CD14-positive monocyte (primary cell): ENCODE results near the gene BICDL1. TPM values are rescaled to one million over a fixed set of nuclear protein-coding genes. Genes with fewer than 3 reads are reported as not detected.
A peak's percentile ranks its signal among the peaks of the same experiment; 100 is the strongest.

Experiments
- DNase-seq, 3 donors: peaks; one replicate each; pipeline ENCODE4 v3.0.0-alpha.2; 2011 to 2022
- H2AFZ ChIP-seq: 2 replicates; pipeline ENCODE4 v1.6.0; 2012; ENCODE audit warnings: mild to moderate bottlenecking, low read depth, low read length, inconsistent platforms; ENCODE audit not compliant: insufficient read depth, poor library complexity, severe bottlenecking
- H3K27ac ChIP-seq, 2 donors: 1 replicate in 1 of 2; 2 replicates in 1 of 2; pipeline ENCODE4 v1.5.1; 2012 to 2013; ENCODE audit warnings: low read length in 2 of 2, control low read depth in 1 of 2, inconsistent platforms in 1 of 2, low read depth in 1 of 2, mild to moderate bottlenecking in 1 of 2
- H3K27me3 ChIP-seq, 2 donors: one replicate each; pipeline versions ENCODE4 v1.6.0 to v1.6.1; 2011 to 2013; ENCODE audit warnings: low read length in 2 of 2; ENCODE audit not compliant: control insufficient read depth in 2 of 2, insufficient read depth in 2 of 2
- H3K36me3 ChIP-seq, 2 donors: replicated peaks in 1 of 2; 1 replicate in 1 of 2; 2 replicates in 1 of 2; pipeline versions ENCODE4 v1.5.1 to v1.6.1; 2012 to 2013; ENCODE audit warnings: low read length in 2 of 2, control low read depth in 1 of 2, inconsistent platforms in 1 of 2, mild to moderate bottlenecking in 1 of 2; ENCODE audit not compliant: insufficient read depth in 2 of 2, control insufficient read depth in 1 of 2
- H3K4me1 ChIP-seq, 2 donors: 1 replicate in 1 of 2; 2 replicates in 1 of 2; pipeline versions ENCODE4 v1.5.1 to v1.6.1; 2012 to 2013; ENCODE audit warnings: low read length in 2 of 2, control low read depth in 1 of 2, inconsistent platforms in 1 of 2, mild to moderate bottlenecking in 1 of 2, moderate library complexity in 1 of 2; ENCODE audit not compliant: insufficient read depth in 2 of 2, control insufficient read depth in 1 of 2
- H3K4me2 ChIP-seq: replicated peaks from 2 replicates; pipeline ENCODE3; 2012; ENCODE audit warnings: low read length, moderate library complexity, mild to moderate bottlenecking; ENCODE audit not compliant: poor library complexity, severe bottlenecking; ENCODE audit errors: extremely low read depth
- H3K4me3 ChIP-seq, 3 experiments: fragments of 200-600 bp in 1 of 3; sonication (generic) in 1 of 3; replicated peaks in 1 of 3; 1 replicate in 2 of 3; 2 replicates in 1 of 3; pipeline ENCODE4 v1.5.1; 2011 to 2013; ENCODE audit warnings: low read length in 3 of 3, mild to moderate bottlenecking in 3 of 3, control low read depth in 2 of 3, low read depth in 2 of 3, inconsistent platforms in 1 of 3, moderate library complexity in 1 of 3
- H3K79me2 ChIP-seq: 2 replicates; pipeline ENCODE4 v1.6.0; 2012; ENCODE audit warnings: mild to moderate bottlenecking, control low read depth, inconsistent platforms, low read length, moderate library complexity; ENCODE audit not compliant: insufficient read depth
- H3K9ac ChIP-seq: 2 replicates; pipeline ENCODE4 v1.6.0; 2017; ENCODE audit warnings: low read length, mild to moderate bottlenecking; ENCODE audit not compliant: insufficient read depth, poor library complexity, severe bottlenecking
- H3K9me3 ChIP-seq, 2 donors: replicated peaks in 1 of 2; 1 replicate in 1 of 2; 2 replicates in 1 of 2; pipeline versions ENCODE4 v1.5.1 to v1.6.1; 2012 to 2013; ENCODE audit warnings: low read length in 2 of 2, control low read depth in 1 of 2; ENCODE audit not compliant: control insufficient read depth in 1 of 2, insufficient read depth in 1 of 2
- H4K20me1 ChIP-seq: 2 replicates; pipeline ENCODE4 v1.6.0; 2012; ENCODE audit warnings: mild to moderate bottlenecking, low read length, control low read depth, moderate library complexity; ENCODE audit not compliant: insufficient read depth
- H3K27ac Mint-ChIP-seq, 7 donors: one replicate each; pipeline ENCODE4 v1.8.0; 2020; ENCODE audit warnings: mild to moderate bottlenecking in 7 of 7, mixed read lengths in 7 of 7, moderate library complexity in 6 of 7, inconsistent platforms in 2 of 7
- H3K27me3 Mint-ChIP-seq, 3 donors: one replicate each; pipeline ENCODE4 v1.8.0; 2021 to 2022; ENCODE audit warnings: low read depth in 3 of 3, mild to moderate bottlenecking in 3 of 3, mixed read lengths in 3 of 3, moderate library complexity in 3 of 3, inconsistent platforms in 1 of 3
- H3K36me3 Mint-ChIP-seq, 2 donors: one replicate each; pipeline ENCODE4 v1.8.0; 2020; ENCODE audit warnings: mixed read lengths in 2 of 2, inconsistent platforms in 1 of 2, mild to moderate bottlenecking in 1 of 2
- H3K4me1 Mint-ChIP-seq: one replicate; pipeline ENCODE4 v1.8.0; 2020; ENCODE audit warnings: mild to moderate bottlenecking, mixed read lengths
- H3K4me3 Mint-ChIP-seq, 2 donors: one replicate each; pipeline ENCODE4 v1.8.0; 2020; ENCODE audit warnings: mild to moderate bottlenecking in 2 of 2, mixed read lengths in 2 of 2, moderate library complexity in 1 of 2
- H3K9me3 Mint-ChIP-seq, 7 donors: one replicate each; pipeline ENCODE4 v1.8.0; 2020 to 2022; ENCODE audit warnings: mixed read lengths in 7 of 7, mild to moderate bottlenecking in 6 of 7, moderate library complexity in 6 of 7, inconsistent platforms in 2 of 7
- CTCF ChIP-seq: fragments of 200-600 bp; IDR thresholded peaks from one replicate; pipeline ENCODE4 v1.8.0; 2022; ENCODE audit warnings: antibody characterized with exemption, mild to moderate bottlenecking
- WGBS: methylation state at CpG from one replicate; pipeline ENCODE4 v1.1.5; 2013; ENCODE audit warnings: missing lambda C conversion rate; ENCODE audit not compliant: insufficient coverage; 5-methylcytosine and 5-hydroxymethylcytosine counted together
- intact Hi-C, 2 donors: fragments of 100-400 bp; cut with micrococcal nuclease; formaldehyde crosslinking; loops; one replicate each; pipeline versions ENCODE4 v1.15.0 to v1.15.1; 2023
- polyA plus RNA-seq, 3 donors: library from polyadenylated mRNA; depleted of rRNA in 1 of 3; unstranded in 2 of 3; stranded (reverse) in 1 of 3; fragments of 300-500 nt in 2 of 3; fragments of >200 nt in 1 of 3; fragmentation: Illumina TruSeq in 2 of 3; gene quantifications; 1 replicate in 2 of 3; 2 replicates in 1 of 3; pipeline ENCODE4 v1.2.3, GENCODE V29; 2012 to 2021

BICDL1 gene
- polyA plus RNA-seq, 3 donors = 0.13 TPM; not detected in 2

DNA sequence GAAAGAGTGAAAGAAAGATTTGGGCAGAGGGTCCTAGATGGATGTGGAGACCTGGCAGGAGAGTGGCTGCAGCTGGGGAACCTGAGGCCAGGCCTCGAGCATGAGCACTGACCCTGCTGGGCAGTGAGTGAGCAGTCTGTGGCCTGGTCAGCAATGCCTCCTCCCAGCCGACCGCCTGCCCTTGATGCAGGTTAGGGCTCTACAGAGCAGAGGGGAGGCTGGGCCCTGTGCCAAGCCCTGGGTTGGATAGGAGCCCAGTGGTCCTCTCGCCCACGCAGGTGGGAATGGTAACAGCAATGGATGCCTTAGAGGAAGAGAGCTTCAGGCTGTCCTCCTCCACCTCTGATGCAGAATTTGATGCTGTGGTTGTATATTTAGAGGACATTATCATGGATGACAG, 67.7 kb downstream of the BICDL1 start:
- no peak overlapping the region for H3K27ac ChIP-seq
- H3K79me2 ChIP-seq = no peaks in the 10 kb centered on the region
- no peaks in the 10 kb centered on the region for H3K27me3 ChIP-seq
- H3K4me3 ChIP-seq = no peak overlapping the region
- H3K9me3 Mint-ChIP-seq = peaks cover 0 to 5% (median 0%) of the 10 kb centered on the region in 7 donors
- H3K9me3 ChIP-seq = no peaks in the 10 kb centered on the region
- no peaks in the 10 kb centered on the region for H3K36me3 Mint-ChIP-seq
- H3K4me1 Mint-ChIP-seq = peaks cover 3% of the 10 kb centered on the region
- no peak for DNase-seq
- no peak overlapping the region for H2AFZ ChIP-seq
- H3K4me1 ChIP-seq = no peaks in the 10 kb centered on the region
- H3K27me3 Mint-ChIP-seq = peaks cover 8 to 12% (median 9%) of the 10 kb centered on the region in 3 donors
- WGBS = 90% methylated on average over 1 of the region's 5 CpGs
- intact Hi-C loops = no loop called here
- no peaks in the 10 kb centered on the region for H3K36me3 ChIP-seq
- TF ChIP-seq CTCF = no peak
- H3K9ac ChIP-seq = no peak overlapping the region
- no peaks in the 10 kb centered on the region for H4K20me1 ChIP-seq
- H3K4me3 Mint-ChIP-seq = no peak overlapping the region
- H3K27ac Mint-ChIP-seq = peak overlapping the region in 1 of 7 donors; percentile 57
- H3K4me2 ChIP-seq = no peak overlapping the region

DNA sequence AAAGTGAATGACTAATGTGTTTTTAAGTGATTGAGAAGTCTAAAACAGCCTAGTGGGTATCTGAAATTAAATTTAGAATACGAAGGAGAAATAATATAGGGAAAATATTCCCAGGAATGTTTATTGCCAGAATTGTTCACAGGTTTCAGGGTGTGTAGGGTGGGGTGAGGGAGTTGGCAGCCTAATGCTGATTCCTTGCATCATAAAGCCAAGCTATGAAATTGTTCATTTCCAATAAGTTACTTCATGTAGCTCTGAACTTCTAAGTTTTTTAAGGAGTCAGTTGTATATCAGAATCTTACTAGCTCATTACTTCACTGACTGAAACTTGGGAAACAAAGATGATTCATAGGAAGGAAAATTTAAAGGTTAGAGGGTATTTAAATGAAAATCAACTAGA, 71.2 kb downstream of the BICDL1 start:
- no peaks in the 10 kb centered on the region for H3K36me3 Mint-ChIP-seq
- WGBS = 89% methylated on average over 1 of the region's 1 CpG
- no peak for TF ChIP-seq CTCF

More for the DNA sequence above, 71.2 kb downstream of the BICDL1 start:
- Histone ChIP-seq H3K27ac (no peak overlapping the region), H2AFZ (no peak overlapping the region), H3K79me2 (no peaks in the 10 kb centered on the region), H3K4me2 (no peak overlapping the region), H3K9ac (no peak overlapping the region), H3K4me1 (no peaks in the 10 kb centered on the region), H3K27me3 (no peaks in the 10 kb centered on the region), H3K36me3 (no peaks in the 10 kb centered on the region), H3K9me3 (no peaks in the 10 kb centered on the region), H3K4me3 (no peak overlapping the region), H4K20me1 (no peaks in the 10 kb centered on the region)
- no peaks in the 10 kb centered on the region for H3K9me3 Mint-ChIP-seq
- H3K4me1 Mint-ChIP-seq = peaks cover 2% of the 10 kb centered on the region
- no peak overlapping the region for H3K4me3 Mint-ChIP-seq
- H3K27ac Mint-ChIP-seq = no peak overlapping the region
- intact Hi-C loops = no loop called here
- H3K27me3 Mint-ChIP-seq = peaks cover 6 to 18% (median 13%) of the 10 kb centered on the region in 3 donors
- DNase-seq = no peak
